GM18867 (cell line): ENCODE measurements around the gene CTAGE1.
A peak's percentile ranks its signal among the peaks of the same experiment; 100 is the strongest.

Experiments used
- ATAC-seq: cut with Tn5 transposase; IDR thresholded peaks from one replicate; pipeline ENCODE4 v1.9.1; 2021; ENCODE audit warnings: mild to moderate bottlenecking, moderate library complexity; ENCODE audit not compliant: unreplicated experiment

CTAGE1 gene

GRCh38 chr18:22436136-22436535, 18.4 kb upstream of the CTAGE1 start:
- no peak for ATAC-seq

- no peak for ATAC-seq
Measured at GRCh38 chr18:22434973-22435608, 17.4 kb upstream of the CTAGE1 start.

- no peak for ATAC-seq
Measured at GRCh38 chr18:22433956-22434355, 16.2 kb upstream of the CTAGE1 start.

- no peak for ATAC-seq
Measured at GRCh38 chr18:22432657-22433137, 15.0 kb upstream of the CTAGE1 start.

- ATAC-seq = no peak
Measured at GRCh38 chr18:22429564-22429963, 11.8 kb upstream of the CTAGE1 start.

GRCh38 chr18:22428672-22429071, 11.0 kb upstream of the CTAGE1 start:
- ATAC-seq = no peak

- no peak for ATAC-seq
Measured at GRCh38 chr18:22427822-22428549, 10.3 kb upstream of the CTAGE1 start.

- no peak for ATAC-seq
Measured at GRCh38 chr18:22424565-22424963, 6.8 kb upstream of the CTAGE1 start.

- no peak for ATAC-seq
Measured at GRCh38 chr18:22423878-22424564, 6.3 kb upstream of the CTAGE1 start.

GRCh38 chr18:22422909-22423548, 5.3 kb upstream of the CTAGE1 start:
- ATAC-seq = no peak

GRCh38 chr18:22420652-22421051, 2.9 kb upstream of the CTAGE1 start:
- no peak for ATAC-seq

GRCh38 chr18:22412176-22412911, 5.4 kb downstream of the CTAGE1 start:
- no peak for ATAC-seq

GRCh38 chr18:22411446-22411845, 6.3 kb downstream of the CTAGE1 start:
- no peak for ATAC-seq

GRCh38 chr18:22410126-22410525, 7.6 kb downstream of the CTAGE1 start:
- no peak for ATAC-seq

GRCh38 chr18:22409445-22409844, 8.3 kb downstream of the CTAGE1 start:
- no peak for ATAC-seq

- no peak for ATAC-seq
Measured at GRCh38 chr18:22408059-22408458, 9.7 kb downstream of the CTAGE1 start.

GRCh38 chr18:22405142-22405541, 12.6 kb downstream of the CTAGE1 start:
- ATAC-seq = no peak

- no peak for ATAC-seq
Measured at GRCh38 chr18:22403950-22404349, 13.8 kb downstream of the CTAGE1 start.

- ATAC-seq = no peak
Measured at GRCh38 chr18:22399949-22400348, 17.8 kb downstream of the CTAGE1 start.

GRCh38 chr18:22398464-22398863, 19.3 kb downstream of the CTAGE1 start:
- ATAC-seq = no peak

- peak; percentile 77 for ATAC-seq
Measured at GRCh38 chr18:22394428-22394827, 23.3 kb downstream of the CTAGE1 start.
